A549 (cell line): ENCODE data around the gene ALDH1A3. TPM values are rescaled to one million over a fixed set of nuclear protein-coding genes. Genes with fewer than 3 reads are reported as not detected.

Experiments
- ATAC-seq, 2 experiments: fragments of 200-7000 bp in 1 of 2; fragments of >200 bp in 1 of 2; cut with Nextera tagmentation in 1 of 2; cut with Tn5 transposase in 1 of 2; 3 replicates each; pipeline versions ENCODE4 v1.8.0 to v1.9.1; 2018 to 2020; ENCODE audit warnings: mild to moderate bottlenecking in 1 of 2, moderate library complexity in 1 of 2
- CTCF ChIA-PET: fragments of 300-600 bp; sonication (Branson Sonifier 250); formaldehyde crosslinking; extraction: SDS; loops from one replicate; lab custom pipeline; 2021; ENCODE audit warnings: antibody characterized with exemption, inconsistent platforms; lab: Yijun Ruan, JAX
- POLR2A ChIA-PET: fragments of 350-600 bp; formaldehyde crosslinking; extraction: SDS; loops from one replicate; lab custom pipeline; 2021; ENCODE audit warnings: antibody characterized with exemption, inconsistent platforms; lab: Yijun Ruan, JAX
- DNase-seq, 2 experiments: peaks; one replicate each; pipeline versions ENCODE4 v3.0.0 to v3.0.0-alpha.2; 2011 to 2016; ENCODE audit warnings: low read depth in 1 of 2, low spot score in 1 of 2
- FAIRE-seq: peaks from 2 replicates; lab custom pipeline; 2011; peaks lifted over from hg19 to GRCh38; lab: Jason Lieb, UNC
- H3K27ac ChIP-seq, 2 experiments: fragments of >200 bp; sonication (Bioruptor Twin); formaldehyde crosslinking; 3 replicates each; pipeline ENCODE4 v1.5.1; 2016 to 2017
- H3K4me1 ChIP-seq: fragments of >200 bp; sonication (Bioruptor Twin); formaldehyde crosslinking; 3 replicates; pipeline ENCODE4 v1.6.1; 2016
- H3K4me2 ChIP-seq: fragments of >200 bp; sonication (Bioruptor Twin); formaldehyde crosslinking; 3 replicates; pipeline ENCODE4 v1.6.1; 2016
- H3K4me3 ChIP-seq: fragments of >200 bp; sonication (Bioruptor Twin); formaldehyde crosslinking; 3 replicates; pipeline ENCODE4 v1.5.1; 2016
- H3K9me3 ChIP-seq: fragments of >200 bp; sonication (Bioruptor Twin); formaldehyde crosslinking; 3 replicates; pipeline ENCODE4 v1.6.1; 2016
- BHLHE40 ChIP-seq: IDR thresholded peaks from 2 replicates; pipeline ENCODE4 v1.6.1; 2012; ENCODE audit warnings: low read depth, low read length, inconsistent platforms
- CHD4 ChIP-seq: fragments of 200-600 bp; sonication (generic); IDR thresholded peaks from 2 replicates; pipeline ENCODE4 v1.6.1; 2016; ENCODE audit warnings: antibody characterized with exemption, mild to moderate bottlenecking, borderline replicate concordance
- CTCF ChIP-seq: fragments of >200 bp; sonication (Bioruptor Twin); formaldehyde crosslinking; IDR thresholded peaks from 3 replicates; pipeline ENCODE4 v1.5.1; 2016
- E2F6 ChIP-seq: IDR thresholded peaks from 2 replicates; pipeline ENCODE4 v1.6.1; 2012; ENCODE audit warnings: low read depth, borderline replicate concordance
- ELK1 ChIP-seq: fragments of 150-350 bp; IDR thresholded peaks from 2 replicates; pipeline ENCODE4 v1.6.1; 2014; ENCODE audit warnings: low read depth, mild to moderate bottlenecking, low read length
- EP300 ChIP-seq, 2 experiments: fragments of >200 bp; sonication (Bioruptor Twin); formaldehyde crosslinking; IDR thresholded peaks; 2 replicates in 1 of 2; 3 replicates in 1 of 2; pipeline ENCODE4 v1.6.1; 2016 to 2017
- FOSB ChIP-seq: fragments of 250-450 bp; sonication (Bioruptor Pico); IDR thresholded peaks from 2 replicates; pipeline ENCODE4 v1.5.0; 2020; ENCODE audit warnings: mild to moderate bottlenecking, moderate library complexity
- GATA3 ChIP-seq: IDR thresholded peaks from 2 replicates; pipeline ENCODE4 v1.6.1; 2012; ENCODE audit warnings: borderline replicate concordance
- HEYL ChIP-seq: fragments of 250-450 bp; sonication (Bioruptor Pico); IDR thresholded peaks from 2 replicates; pipeline ENCODE4 v1.8.0; 2021; ENCODE audit warnings: mild to moderate bottlenecking, moderate library complexity
- HOXA7 ChIP-seq: fragments of 250-450 bp; sonication (Bioruptor Pico); IDR thresholded peaks from 2 replicates; pipeline ENCODE4 v1.5.0; 2020; ENCODE audit warnings: mild to moderate bottlenecking, moderate library complexity
- HOXB13 ChIP-seq: fragments of 250-450 bp; sonication (Bioruptor Pico); IDR thresholded peaks from 2 replicates; pipeline ENCODE4 v1.5.0; 2020; ENCODE audit warnings: low read depth, mild to moderate bottlenecking, moderate library complexity
- KDM5A ChIP-seq: fragments of 200-600 bp; sonication (generic); IDR thresholded peaks from 2 replicates; pipeline ENCODE4 v1.6.1; 2016; ENCODE audit warnings: antibody characterized with exemption, mild to moderate bottlenecking
- MAFK ChIP-seq: fragments of 450-650 bp; IDR thresholded peaks from 2 replicates; pipeline ENCODE4 v1.6.1; 2014; ENCODE audit not compliant: partially characterized antibody
- MAX ChIP-seq: IDR thresholded peaks from 2 replicates; pipeline ENCODE4 v1.6.1; 2012
- NR3C1 ChIP-seq: fragments of >200 bp; sonication (Bioruptor Twin); formaldehyde crosslinking; IDR thresholded peaks from 3 replicates; pipeline ENCODE4 v1.6.1; 2017
- PHF8 ChIP-seq: fragments of 200-600 bp; sonication (generic); IDR thresholded peaks from 2 replicates; pipeline ENCODE4 v1.6.1; 2016; ENCODE audit warnings: low read depth, mild to moderate bottlenecking, antibody characterized with exemption, moderate library complexity, borderline replicate concordance
- POLR2A ChIP-seq: IDR thresholded peaks from 2 replicates; pipeline ENCODE4 v1.6.1; 2012; ENCODE audit warnings: mild to moderate bottlenecking, low read length
- POLR2AphosphoS2 ChIP-seq: conservative IDR thresholded peaks from 2 replicates; pipeline ENCODE4 v1.6.1; 2012; ENCODE audit warnings: low read length, improper control_type of control experiment, inconsistent platforms
- RAD21 ChIP-seq, 2 experiments: fragments of >200 bp in 1 of 2; sonication (Bioruptor Twin) in 1 of 2; formaldehyde crosslinking in 1 of 2; IDR thresholded peaks in 1 of 2; conservative IDR thresholded peaks in 1 of 2; 2 replicates in 1 of 2; 3 replicates in 1 of 2; pipeline ENCODE4 v1.6.1; 2012 to 2018; ENCODE audit warnings: inconsistent platforms in 1 of 2
- RARB ChIP-seq: fragments of 250-450 bp; sonication (Bioruptor Pico); IDR thresholded peaks from 2 replicates; pipeline ENCODE4 v1.8.0; 2021; ENCODE audit warnings: mild to moderate bottlenecking, moderate library complexity
- RFX5 ChIP-seq: fragments of 450-650 bp; IDR thresholded peaks from 2 replicates; pipeline ENCODE4 v1.7.1; 2014; ENCODE audit warnings: antibody characterized with exemption, mild to moderate bottlenecking, moderate library complexity
- SREBF2 ChIP-seq: fragments of 450-650 bp; IDR thresholded peaks from 2 replicates; pipeline ENCODE4 v1.6.1; 2014; ENCODE audit warnings: mild to moderate bottlenecking, moderate library complexity
- TP53 ChIP-seq: fragments of 250-450 bp; sonication (Bioruptor Pico); IDR thresholded peaks from 2 replicates; pipeline ENCODE4 v1.5.0; 2021; ENCODE audit warnings: mild to moderate bottlenecking, moderate library complexity
- ZC3H11A ChIP-seq: fragments of 450-650 bp; IDR thresholded peaks from 2 replicates; pipeline ENCODE4 v1.6.1; 2014; ENCODE audit warnings: antibody characterized with exemption, mild to moderate bottlenecking
- ZSCAN20 ChIP-seq: fragments of 250-450 bp; sonication (Bioruptor Pico); IDR thresholded peaks from 2 replicates; pipeline ENCODE4 v1.8.0; 2022; ENCODE audit warnings: mild to moderate bottlenecking, moderate library complexity
- WGBS: methylation state at CpG from one replicate; pipeline ENCODE4 v1.1.6; 2017; ENCODE audit errors: missing lambda C conversion rate; 5-methylcytosine and 5-hydroxymethylcytosine counted together
- polyA plus RNA-seq, 4 experiments: library from polyadenylated mRNA; depleted of rRNA in 3 of 4; stranded (reverse); fragments of >200 nt; fragmentation: RNase III in 1 of 4; extraction: RNeasy Plus Mini Kit Qiagen cat#74134 plus additional on column Dnase treatment in 1 of 4; gene quantifications; 2 replicates in 3 of 4; 3 replicates in 1 of 4; pipeline ENCODE4 v1.2.3, GENCODE V29; 2011 to 2017

Gene ALDH1A3
- polyA plus RNA-seq, 2 of the 4 experiments (the other 2 are of a cell fraction), result 11.5 to 11.9 TPM

GRCh38 chr15:100835636-100836035 is 44.0 kb upstream of the ALDH1A3 start:
- Histone ChIP-seq H3K4me3 (no peak overlapping the region), H3K9me3 (no peaks in the 10 kb centered on the region), H3K27ac (no peak overlapping the region), H3K4me2 (no peak overlapping the region), H3K4me1 (no peaks in the 10 kb centered on the region)
- FAIRE-seq (peak; percentile 36), DNase-seq (no peak), ATAC-seq (no peak)
- CTCF ChIA-PET, result interaction anchor here (0.9 to 2.3 kb wide), 2 partner anchors 164 to 173 kb away, joined by 3 to 8 read pairs; no protein-coding TSS in a partner anchor
- POLR2A ChIA-PET, result no interaction called here
- TF ChIP-seq POLR2A (no peak), RARB (no peak), POLR2AphosphoS2 (no peak), KDM5A (no peak)
- WGBS, result 34% methylated on average over 5 of the region's 5 CpGs

- Histone ChIP-seq H3K4me3 (no peak overlapping the region), H3K4me1 (no peaks in the 10 kb centered on the region), H3K4me2 (no peak overlapping the region), H3K27ac (no peak overlapping the region), H3K9me3 (no peaks in the 10 kb centered on the region)
- FAIRE-seq, result no peak
- TF ChIP-seq E2F6 (no peak), HOXB13 (no peak), MAX (no peak), FOSB (CRISPR knock-in tag) (no peak), GATA3 (no peak), HOXA7 (no peak), MAFK (no peak), ZC3H11A (no peak), PHF8 (no peak), ELK1 (no peak), BHLHE40 (no peak), HEYL (no peak), EP300 (IDR thresholded peaks at IDR 0.05) (no peak), ZSCAN20 (CRISPR knock-in tag) (no peak), NR3C1 (no peak)
- no peak for DNase-seq
- no peak for ATAC-seq
- CTCF ChIA-PET, result interaction anchor here (0.9 to 2.3 kb wide), 3 partner anchors 21 to 165 kb away, joined by 3 to 8 read pairs (median 3); no protein-coding TSS in a partner anchor
- POLR2A ChIA-PET, result no interaction called here
- WGBS, result 77% methylated on average over 5 of the region's 5 CpGs
These were observed 43.1 kb upstream of the ALDH1A3 start for GRCh38 chr15:100836501-100836900.

- no peak overlapping the region for H3K27ac ChIP-seq
- no peak for DNase-seq
- 69% methylated on average over 3 of the region's 3 CpGs for WGBS
- no peaks in the 10 kb centered on the region for H3K9me3 ChIP-seq
- peaks cover 6% of the 10 kb centered on the region; the same call in 1 of the 3 replicates for H3K4me1 ChIP-seq
- POLR2A ChIA-PET, result no interaction called here
- no peak for ATAC-seq
- FAIRE-seq, result no peak
- no peak overlapping the region for H3K4me3 ChIP-seq
- no peak overlapping the region for H3K4me2 ChIP-seq
- TF ChIP-seq RFX5 (no peak), CHD4 (no peak), RAD21 (conservative IDR thresholded peaks at IDR 0.05 in 1 of 2, IDR thresholded peaks at IDR 0.05 in 1 of 2) (no peak), SREBF2 (no peak), HOXA7 (no peak), CTCF (no peak), TP53 (no peak), ELK1 (no peak)
- CTCF ChIA-PET, result interaction anchor here (0.9 to 1.7 kb wide), 2 partner anchors 32 to 214 kb away, joined by 3 to 5 read pairs; no protein-coding TSS in a partner anchor
These were observed 38.2 kb upstream of the ALDH1A3 start for GRCh38 chr15:100841426-100841825.
